GM19043 (cell line): ENCODE measurements around the gene MASP1.

Experiments used
- ATAC-seq: cut with Tn5 transposase; IDR thresholded peaks from one replicate; pipeline ENCODE4 v1.9.1; 2021; ENCODE audit warnings: low read depth; ENCODE audit not compliant: unreplicated experiment

Gene MASP1

DNA sequence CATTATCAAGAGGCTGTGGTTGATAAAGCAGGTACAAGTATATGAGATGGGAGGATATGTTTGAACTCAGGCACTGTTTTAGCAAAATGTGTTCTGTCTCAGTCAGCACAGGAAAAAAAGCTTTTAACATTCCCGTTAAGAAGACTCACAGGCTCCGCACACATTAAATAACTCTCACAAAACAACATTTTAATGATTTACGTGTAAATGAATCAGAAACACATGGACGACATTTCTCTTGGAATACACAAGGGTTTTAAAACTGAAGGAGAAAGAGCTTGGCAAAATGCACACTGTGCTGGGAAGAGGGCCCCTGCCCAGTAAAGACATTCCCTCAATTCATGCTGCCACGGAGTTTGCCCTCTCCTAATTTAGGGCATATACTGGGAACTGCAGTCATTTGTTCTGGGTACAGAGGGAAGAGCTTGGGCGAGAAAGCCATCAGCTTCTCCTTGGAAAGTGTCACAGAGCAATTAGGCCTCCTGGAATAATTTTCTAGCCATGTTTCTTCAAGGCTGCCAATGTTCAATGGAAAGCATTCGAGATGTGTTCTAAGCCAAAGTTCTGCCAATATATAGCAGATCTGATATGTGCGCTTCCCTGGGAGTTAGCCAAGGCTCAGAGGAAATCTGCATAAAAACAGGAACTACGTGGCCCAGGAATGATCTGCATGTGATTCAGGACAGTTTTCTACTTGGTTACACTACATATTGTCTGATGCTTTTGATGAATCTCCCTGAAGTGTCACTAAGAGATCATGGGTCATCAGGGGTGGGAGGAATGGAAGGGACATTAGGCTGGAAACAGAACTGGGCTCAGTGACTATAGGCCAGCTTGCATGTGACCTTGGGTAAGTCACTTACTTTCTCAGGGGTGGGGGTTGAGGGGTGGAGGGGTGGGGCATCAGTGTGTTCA, 2.2 kb upstream of the MASP1 start:
- no peak for ATAC-seq

DNA sequence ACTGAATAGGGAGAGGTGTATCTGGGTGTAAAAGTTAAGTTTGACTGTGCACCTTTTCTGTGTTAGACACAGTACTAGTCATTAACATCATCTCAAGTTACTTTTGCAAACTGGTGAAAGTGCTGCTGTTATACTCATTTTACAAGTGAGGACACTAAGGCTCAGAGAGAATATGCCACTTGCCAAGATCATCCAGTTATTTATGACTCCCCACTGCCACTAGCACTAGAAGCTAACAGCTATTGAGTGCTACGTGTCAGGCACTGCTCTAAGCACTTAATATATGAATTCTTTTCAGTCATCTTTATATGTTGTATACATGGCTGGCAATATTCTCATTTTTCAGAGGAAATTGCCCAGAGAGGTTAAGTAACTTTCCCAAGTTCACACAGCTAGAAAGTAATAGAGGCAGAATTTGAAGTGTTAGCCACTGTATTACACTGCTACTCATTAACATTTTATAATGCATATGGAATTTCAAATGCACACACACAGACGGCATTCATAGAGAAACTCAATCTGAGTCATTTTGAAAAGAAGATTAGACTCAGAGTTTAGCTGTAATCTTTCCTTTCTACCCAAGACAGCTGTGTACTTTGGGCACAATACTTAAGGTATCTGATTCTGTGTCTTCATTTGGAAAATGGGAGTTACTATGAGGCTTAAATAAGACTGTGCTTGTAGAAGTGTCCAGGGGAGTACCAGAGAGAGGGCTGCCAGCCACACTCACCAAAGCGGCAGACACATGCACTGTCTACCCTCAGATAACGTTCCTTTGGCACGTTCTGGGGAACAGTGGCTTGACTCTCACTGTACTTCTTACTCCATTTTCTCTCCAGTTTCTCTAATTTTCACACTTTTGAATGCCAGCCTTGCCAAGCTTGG, 1.3 kb upstream of the MASP1 start:
- ATAC-seq, result no peak

DNA sequence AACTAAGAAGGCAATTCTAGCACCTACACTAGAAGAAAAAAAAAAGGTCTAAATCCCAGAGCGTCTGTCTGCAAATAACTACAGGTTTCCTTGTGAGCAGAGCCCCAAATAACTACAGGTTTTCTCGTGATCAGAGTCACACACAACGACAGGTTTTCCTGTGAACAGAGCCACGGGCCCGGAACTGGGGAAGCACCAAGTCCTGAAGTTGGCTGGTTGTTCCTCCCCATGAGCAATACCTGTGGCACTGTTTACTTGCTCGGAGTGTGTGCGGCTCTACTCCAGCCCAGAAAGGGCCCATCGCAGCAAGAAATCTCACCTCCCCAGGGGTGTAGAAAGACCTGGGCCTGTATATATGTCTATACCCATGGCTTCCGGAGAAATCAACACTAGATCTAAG, 644 bp upstream of the MASP1 start:
- no peak for ATAC-seq

DNA sequence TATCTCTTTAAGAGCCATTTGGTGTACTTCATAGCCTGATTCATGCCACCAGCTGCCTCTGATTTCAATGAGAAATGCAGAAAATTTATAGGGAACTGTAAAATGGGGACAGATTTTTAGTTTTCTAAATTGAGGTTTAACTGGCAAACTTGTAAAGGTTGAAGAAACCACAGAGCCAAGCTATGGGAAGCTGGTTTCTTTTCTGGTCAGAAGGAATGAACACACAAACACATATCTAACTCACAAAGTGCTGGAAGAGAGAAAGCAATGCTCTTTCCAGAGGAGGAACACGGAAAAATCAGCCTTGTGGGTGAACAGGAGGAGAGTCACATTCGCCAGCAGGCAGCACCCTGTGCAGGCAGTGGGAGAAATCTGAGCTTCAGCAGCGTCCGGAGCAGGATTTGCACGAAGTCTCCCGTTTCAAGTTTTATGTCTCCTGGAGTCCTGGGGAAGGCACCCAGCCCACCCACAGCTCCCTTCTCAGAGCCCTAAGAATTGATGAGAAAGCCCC, 481 bp downstream of the MASP1 start:
- ATAC-seq, result no peak

DNA sequence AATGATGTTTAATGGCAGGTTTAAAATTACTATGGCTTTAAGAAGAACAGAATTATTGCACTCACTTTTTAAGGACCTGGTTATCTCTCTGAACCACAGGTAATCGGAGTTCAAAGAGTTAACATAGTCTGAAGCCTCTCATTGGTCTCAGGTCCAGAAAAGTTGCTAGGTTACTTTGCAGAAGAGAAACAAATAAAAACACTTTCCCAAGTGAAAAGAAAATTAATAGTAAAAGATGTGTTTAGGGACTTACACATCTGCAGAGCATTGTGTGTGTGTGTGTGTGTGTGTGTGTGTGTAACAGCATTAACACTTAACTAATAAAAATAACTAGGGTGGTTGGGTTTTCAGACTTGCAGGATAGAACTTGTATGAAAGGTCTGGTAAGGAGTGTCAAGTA, 1.0 kb downstream of the MASP1 start:
- ATAC-seq, result no peak

DNA sequence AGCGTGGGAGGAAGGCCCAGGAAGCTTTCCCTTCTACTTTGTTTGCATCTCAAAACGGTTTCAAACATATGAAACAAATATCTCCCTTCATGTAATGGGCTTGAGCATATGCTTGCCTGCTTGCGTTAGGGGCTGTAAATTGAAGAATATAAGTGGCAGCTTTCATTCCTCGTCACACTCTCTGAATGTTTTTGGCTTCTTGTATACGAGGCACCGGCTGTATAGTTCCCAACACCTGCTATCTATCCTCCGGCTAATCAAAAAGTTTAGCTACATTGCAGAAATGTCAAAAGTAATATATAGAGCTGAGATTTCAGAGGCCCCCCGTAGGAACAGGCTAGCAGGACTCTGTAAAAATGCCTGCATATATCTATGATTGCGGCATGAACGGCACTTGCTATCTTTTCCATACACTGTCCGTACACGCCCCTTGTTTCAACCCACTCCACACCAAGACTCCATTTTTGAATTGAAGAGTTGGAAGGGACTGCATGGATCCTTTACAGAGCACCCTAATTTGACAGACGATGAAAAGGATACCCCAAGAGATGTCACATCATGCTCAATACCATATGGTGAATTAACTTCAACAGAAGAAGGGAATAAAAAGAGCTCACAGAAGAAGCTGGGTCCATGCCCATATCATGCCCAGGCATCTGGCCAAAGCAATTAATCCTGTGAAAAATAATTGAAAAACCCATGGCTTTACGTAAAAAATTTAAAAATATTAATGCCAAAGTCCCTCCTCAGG, 2.5 kb downstream of the MASP1 start:
- ATAC-seq, result no peak

DNA sequence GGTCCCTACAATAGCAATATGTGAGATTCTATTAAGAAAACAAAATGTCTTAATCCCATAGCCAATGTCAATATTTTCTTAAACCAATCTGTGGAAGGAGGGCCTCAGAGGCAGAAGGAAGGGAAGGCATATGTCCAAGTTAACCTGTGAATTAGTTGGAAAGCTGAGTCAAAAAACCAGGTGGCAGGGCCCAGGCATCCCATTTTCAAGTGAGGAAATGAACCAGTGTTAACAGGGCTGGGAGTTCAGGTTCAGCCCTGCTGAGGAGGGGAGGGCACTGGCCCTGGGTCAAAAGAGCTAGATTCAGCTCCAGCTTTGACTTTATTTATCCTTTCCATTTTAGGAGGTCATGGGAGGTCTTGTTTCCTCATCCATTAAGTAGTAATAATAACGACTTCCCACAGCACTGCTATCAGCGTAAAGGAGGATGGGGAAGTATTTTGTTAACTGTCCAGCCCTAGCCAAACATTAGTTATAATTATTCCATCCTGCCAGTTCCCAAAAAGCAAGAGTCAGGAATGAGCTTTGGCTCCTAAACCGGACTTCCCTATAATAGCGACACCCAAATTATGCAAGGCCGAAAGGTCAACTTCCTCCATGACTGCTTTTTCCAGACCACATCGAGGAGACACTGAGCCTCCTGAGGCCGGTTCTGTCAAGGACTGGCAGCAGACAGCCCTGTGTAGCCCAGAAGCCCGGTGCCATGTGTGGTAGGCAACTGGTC, 3.2 kb downstream of the MASP1 start:
- no peak for ATAC-seq

DNA sequence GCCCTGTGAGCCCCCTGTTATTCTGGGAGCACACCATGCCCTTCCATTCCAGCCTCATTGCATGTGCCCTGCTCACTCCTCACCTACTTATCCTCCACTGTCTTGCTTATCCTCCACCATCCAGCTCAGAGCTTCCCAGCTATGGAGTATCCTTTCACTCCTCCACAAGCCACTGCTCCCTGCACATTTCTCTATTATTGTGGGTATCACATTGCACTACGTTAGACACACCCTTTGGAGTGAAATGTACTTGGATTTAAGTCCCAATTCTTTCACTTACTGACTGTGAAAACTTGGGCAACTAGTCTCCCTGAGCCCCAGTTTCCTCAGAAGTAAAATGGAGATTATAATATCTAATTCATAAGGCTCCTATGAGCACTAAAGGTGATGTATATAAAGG, 4.3 kb downstream of the MASP1 start:
- ATAC-seq, result no peak

DNA sequence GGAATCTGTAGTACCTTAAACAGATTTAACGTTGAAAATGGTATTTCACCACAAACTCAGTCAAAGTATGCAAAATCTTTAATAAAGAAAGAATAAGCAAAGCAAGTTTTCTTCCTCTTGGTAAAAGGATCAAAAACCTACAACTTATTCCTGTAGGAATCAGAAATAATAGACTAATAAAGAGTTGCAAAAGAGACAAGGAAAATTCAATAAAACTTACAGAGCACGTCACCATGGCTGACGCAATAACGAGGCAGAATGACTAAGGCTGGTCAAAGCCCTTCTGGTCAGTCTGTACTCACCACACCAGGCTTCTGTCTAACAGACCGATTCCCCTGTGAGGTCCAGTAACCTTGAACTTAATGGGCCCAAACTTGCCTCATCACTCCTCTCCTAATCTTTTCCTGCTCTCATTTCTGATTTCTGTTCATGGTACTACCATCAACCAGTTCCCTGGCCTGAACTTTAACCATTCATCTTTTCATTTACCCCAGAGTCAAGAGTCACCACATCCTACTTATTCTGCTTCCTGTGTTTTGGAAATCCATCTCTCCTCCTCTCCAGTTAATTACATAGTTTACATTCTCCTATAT, 5.0 kb downstream of the MASP1 start:
- no peak for ATAC-seq

DNA sequence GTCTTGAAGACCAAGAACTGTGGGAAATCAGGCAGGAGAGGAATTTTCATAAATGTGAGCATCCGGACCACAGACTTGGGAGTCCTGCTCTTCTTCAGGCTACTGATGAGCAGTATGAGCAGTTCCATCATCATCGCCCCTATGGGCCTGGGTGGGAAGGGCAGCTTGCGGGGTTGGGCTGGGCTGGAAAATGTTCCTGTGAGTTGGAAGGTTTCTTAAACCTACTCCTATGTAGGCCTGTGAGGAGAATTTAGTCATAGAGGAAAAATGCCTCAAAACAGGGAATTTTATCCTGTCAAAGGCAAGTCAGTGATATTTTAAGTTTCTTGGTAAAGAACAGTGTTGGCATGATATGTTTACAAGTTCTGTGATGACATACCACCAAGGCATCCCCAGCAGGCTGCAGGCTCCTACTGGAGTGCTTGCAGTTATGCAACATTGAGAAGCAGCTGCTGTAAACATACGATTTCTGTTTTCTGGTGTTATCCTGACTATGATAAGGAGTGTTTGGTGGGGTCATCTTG, 10.3 kb downstream of the MASP1 start:
- no peak for ATAC-seq

DNA sequence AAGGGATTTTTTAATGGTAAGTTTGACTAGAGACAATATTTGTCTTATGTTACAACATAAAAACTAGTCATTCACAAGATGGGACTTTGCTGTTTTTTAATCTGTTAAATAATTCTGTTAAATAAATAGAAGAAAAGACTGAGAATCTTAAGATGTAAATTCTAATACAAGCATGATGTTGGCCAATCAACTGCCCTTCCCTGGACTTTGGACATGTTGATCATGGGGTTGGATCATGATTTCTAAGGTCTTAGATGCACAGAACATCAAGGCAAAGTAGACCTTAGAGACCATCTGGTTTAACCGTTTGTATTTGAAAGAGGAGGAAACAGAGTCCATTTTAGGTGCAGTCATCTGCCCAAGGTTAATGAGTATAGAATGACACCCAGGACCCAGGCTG, 10.9 kb downstream of the MASP1 start:
- no peak for ATAC-seq

DNA sequence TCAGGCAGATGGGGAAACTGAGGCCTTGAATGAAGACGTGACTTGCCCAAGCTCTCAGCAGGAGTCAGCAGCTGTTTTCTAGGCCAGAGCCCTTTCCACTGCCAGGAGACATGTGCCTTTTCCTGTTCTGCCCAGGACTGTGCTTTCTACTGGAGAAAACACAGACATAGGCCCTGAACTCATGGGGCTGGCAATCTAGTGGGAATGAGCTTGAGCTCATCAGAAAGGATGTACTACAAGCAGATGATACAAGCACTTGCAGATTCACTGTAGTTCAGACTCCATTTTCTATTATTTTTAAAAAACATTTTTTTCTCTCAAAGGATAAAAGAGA, 14.4 kb downstream of the MASP1 start:
- ATAC-seq, result no peak

DNA sequence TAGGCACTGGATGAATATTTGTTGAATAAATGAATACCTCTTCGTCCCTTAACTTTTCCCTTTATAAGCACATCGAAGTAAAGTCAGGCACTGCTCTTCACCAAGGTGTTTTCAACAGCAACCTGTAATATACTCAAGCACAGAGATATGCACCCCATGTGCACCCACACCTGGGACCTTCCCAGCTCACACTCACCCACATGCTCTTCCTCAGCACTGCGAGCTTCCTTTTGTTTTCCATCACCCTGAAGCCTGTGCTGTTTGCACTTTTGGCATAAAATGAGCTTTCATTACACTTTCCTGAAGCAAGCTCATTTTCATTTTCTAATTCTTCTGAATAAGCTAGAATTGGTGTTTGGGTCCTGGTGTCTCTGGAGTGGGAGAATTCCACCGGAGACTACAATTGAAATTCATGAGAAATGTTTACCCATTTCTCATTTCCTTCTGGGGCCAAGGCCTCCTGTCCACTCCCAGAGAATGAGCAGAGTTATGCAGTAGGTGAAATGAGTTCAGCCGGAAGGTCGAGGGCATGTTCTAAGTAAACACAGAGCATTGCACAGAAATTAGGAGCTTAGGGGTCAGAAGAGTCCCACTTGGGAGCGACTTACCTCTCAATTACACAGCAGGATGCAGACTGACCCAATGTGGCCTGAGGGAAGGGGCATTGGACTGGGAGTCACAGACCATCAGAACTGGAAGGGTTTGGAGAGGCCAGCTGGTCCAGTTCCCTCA, 15.0 kb downstream of the MASP1 start:
- ATAC-seq, result no peak

DNA sequence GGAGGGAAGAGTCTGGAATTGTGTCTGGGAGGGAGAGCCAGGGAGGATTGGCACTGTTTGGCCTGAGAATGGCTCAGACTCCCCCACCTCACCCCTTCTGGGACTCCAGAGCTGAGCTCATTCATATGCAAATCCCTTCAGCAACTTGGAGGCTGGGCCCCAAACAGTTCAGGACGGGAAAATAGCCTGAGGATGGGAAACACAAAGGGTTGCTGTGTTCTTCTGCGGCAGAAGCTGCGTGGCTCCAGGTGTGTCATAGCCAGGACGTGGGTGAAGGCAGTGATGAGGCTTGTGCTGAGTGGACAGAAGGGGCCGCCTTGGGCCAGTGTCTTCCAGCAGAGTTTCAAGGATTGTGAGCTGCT, 16.6 kb downstream of the MASP1 start:
- no peak for ATAC-seq

DNA sequence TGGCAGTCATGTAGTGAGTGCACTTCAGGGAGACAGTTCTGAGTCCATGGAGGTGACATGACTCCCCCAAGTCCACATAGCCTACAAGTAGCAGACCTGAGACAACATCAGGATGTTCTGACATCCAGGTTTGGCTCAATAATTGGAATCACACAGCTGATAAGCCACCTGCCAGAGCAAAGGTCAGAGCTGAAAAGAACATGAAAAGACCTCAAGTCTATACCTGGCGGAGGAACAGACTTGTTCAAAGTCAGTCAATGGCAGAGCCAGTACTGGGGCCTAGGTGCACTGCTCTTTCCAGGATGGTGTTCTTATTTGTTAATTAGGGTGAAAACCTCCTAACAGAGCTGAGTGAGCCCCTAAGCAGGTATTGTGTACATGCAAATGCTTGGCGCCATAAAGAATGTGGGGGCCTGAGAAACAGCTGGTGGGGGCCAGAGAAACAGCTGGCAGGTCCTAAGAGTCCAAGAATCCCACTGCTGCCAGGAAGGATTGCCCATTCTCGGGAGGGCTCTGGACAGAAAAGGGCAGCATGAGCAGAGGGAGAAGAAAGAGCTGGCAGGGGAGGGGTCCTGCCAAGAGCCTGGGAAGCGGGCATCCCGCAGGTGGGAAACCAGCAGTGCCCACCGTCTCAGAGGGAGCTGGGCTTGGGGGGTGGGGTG, 17.1 kb downstream of the MASP1 start:
- ATAC-seq, result no peak

DNA sequence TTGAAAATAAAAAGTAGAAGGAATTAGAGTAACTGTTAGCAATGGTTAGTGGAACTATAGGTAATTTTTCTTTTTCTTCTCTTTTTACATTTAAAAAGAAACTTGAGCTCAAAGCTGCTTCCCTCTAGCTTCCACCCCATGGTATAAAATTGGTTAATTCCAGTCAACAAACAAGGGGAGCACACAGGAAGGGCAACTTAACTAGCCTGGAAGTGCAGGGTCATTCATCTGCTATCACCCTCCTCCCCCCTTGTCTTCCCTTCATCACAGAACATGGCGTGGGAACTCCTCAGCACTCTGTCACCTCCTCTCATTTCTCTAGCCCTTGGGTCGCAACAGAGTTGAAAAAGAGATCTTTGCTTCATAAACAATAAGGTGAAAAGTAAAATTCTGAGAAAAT, 20.0 kb downstream of the MASP1 start:
- ATAC-seq, result no peak

DNA sequence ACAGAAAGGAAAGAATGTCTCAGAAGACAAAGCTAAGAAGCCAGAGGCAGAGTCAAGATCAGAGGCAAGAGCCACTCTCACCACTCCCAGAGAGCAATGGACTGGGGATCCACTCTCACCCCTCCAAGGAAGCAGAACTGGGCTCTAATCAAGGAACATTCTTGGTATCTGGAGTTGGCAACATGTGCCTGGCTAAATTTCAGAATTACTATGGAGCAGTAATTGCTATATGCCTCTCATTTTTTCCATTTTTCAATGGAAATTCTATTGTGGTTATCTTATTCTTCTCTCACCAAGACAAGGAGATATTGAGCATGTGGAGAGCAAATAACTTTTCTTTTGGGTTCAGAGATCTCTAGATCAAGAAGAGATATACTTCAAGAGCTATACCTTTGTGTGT, 22.1 kb downstream of the MASP1 start:
- no peak for ATAC-seq

DNA sequence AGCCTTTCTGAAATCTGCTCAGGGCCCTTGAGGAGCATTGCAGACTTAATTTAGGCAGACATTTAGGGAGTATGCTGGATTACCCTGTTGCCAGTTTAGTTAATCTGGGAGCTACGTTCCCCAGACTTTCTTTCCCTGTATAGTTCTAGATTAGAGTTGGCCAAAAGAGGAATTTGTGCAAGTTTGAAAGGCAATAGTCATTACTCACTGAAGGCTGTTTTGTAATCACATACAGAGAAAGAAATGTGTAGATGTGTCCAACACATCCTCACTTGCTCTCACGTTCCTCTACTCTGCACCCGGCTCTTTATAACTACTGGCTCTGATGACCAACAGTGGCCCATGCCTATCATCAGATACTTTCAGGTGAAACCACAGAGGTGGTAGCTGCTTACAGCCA, 24.2 kb downstream of the MASP1 start:
- ATAC-seq, result no peak

DNA sequence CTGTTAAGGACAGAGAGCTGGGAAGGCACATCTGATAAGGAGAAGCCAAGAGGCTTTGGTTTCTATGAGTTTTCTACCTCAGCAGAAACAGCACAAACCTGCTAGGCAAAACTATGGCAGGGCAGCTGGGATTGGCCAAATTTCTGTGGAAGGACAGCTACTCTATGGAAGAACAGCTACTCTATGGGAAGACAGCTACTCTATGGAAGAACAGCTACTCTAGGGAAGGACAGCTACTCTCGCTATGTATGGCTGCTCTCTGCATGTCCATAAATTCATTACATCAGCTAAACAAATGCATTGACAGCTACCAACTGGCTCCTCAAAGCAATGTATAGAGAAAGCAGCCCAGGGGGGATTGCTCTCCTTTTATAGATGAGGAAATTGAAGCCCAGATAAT, 24.8 kb downstream of the MASP1 start:
- ATAC-seq, result no peak
